ENCODE measurements around the gene ACOT7.
"Not testable (repeated sequence)": the region's sequence is repeated elsewhere in the genome, so short reads cannot be mapped to it uniquely, and the experiment has no call there.

Gene ACOT7

GRCh38 chr1:6396998-6397397 lies 3.4 kb upstream of the ACOT7 start:
- no peak for DNase-seq (ENCODE audit: low spot score)

GRCh38 chr1:6395781-6396244 lies 2.2 kb upstream of the ACOT7 start:
- not testable (repeated sequence) for DNase-seq (ENCODE audit: low spot score)

DNA sequence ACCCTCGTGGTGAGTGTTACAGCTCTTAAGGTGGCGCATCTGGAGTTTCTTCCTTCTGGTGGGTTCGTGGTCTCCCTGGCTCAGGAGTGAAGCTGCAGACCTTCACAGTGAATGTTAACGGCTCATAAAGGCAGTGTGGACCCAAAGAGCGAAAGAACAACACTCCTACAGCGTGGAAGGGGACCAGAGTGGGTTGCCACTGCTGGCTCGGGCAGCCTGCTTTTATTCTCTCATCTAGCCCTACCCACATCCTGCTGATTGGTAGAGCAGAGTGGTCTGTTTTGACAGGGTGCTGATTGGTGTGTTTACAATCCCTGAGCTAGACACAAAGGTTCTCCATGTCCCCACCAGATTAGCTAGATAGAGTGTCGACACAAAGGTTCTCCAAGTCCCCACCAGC lies 1.6 kb upstream of the ACOT7 start:
- not testable (repeated sequence) for DNase-seq (ENCODE audit: low spot score)

DNA sequence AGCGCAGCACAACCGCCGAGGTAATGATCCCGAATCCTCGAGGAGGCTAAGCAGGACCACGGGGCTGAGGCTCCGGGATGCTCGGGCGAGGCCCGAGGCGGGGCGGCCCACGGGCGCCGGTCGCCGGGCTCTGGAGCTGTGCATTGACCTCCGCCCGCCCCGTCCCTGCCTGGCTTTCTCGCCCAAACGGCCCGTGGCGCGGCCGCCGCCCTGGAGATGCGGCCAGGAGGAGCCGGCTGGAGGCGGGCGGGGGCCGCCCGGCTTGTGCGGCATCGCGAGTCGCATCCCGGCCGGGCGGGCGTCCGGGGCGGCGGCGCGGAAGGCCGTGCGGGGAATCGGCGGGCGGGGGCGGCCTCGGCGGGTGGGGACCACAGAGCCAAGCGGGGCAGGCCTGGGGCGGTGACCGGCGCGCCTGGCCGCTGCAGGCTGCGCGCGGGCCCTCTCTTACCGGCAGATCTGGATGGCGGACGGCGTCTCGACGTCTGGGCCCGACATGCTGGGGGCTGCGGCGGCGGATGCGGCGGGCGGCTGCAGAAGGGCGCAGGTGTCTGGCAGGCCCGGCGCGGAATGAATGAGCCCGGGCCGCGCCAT lies 663 bp downstream of the ACOT7 start:
- DNase-seq (ENCODE audit: low spot score) = no peak

DNA sequence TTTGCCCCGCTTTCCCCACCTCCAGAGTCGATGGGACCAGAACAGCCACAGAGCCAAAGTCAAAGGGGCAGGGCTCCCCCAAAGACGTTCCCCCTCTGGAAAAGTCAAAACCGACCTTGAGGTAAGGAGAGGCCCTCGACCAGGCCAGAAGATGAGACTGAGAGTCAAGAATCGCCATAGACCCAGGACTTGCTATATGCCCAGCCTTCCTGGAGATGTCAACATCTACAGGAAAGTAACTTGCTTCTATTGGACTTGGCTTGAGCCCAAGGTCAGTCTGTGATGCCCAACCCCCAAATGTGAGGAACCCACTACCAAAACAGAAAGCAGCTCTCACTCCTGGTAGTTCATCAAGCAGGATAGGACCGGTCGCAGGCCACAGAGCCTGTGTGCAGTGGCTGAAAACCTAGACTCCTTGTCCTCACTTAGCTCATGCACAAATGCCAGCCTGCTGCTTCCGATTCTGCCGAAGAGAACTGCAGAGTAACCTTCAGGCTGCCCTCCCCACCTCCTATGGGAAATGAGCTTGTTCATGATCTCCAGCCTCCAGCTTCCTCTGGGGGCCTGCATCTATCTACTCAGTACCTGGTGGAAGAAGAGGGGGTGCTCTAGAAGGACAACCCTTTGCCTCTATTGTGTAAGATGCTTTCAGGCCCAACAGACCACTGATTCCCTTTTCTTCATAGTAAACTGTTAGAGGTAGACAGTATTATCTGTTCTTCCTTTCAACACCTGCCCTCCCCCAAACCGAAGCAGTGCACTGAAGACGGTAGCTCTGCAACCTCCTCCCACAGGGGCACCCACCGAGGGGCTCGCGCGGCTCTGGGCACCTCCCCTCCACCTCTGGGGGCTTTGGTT lies 1.4 kb downstream of the ACOT7 start:
- peak; percentile 17 for DNase-seq (ENCODE audit: low spot score)

- DNase-seq (ENCODE audit: low spot score) = no peak
Measured at GRCh38 chr1:6389971-6390370, 3.6 kb downstream of the ACOT7 start.

DNA sequence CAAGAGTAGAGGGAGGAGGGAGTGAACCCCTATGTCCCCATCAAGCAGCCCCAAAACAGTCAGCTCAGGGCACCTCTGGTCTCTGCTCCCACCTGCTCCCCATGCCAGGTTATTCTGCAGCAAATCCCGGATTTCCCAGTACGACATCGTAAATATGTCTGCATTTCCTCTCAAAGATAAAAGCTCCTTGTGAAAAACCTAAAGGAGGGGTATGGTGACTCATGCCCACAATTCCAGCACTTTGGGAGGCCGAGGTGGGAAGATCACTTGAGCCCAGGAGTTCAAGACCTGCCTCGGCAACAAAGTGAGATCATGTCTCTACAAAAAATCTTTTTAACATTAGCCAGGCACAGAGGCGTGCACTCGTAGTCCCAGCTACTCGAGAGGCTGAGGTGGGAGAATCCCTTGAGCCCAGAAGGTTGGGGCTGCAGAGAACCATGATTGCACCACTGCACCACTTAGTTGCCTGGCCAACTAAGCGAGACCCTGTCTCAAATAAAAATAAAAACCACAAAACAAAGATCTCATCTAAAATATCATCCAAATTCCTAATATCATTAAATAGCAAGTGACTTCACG lies 7.1 kb downstream of the ACOT7 start:
- DNase-seq (ENCODE audit: low spot score) = no peak

DNA sequence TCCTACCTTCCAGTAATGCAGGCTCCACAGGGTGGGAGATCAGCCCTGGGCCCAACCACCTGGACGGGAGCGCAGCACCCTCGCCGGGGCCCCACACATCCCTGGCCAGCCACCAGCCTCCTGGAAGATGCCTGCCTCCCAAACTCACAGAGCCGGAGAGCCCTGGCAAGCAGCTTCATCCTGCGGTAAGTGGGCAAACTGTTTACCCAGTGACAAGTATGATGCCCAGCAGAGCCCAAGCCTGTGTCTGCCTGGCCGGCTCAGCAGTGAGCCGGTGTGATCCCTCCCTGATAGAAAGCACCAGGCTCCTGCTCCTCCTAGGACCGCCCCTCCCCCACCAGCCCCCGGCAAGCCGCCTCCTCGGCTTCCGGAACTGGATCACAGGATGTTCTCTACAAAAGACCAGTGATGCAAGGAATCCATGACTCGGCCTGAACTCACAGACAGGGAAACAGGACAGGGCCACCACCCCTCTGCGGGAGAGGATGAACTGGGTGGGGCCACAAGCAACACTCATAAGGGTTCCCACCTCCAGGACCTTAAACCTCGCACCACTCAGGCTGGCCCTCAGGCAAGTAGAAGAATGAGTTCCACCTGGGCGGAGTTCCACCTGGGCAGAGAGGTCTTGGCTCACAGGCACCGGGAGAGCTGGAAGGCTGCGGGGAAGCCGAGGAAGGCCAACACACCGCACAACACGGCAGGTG lies 7.9 kb downstream of the ACOT7 start:
- peak; percentile 32 for DNase-seq (ENCODE audit: low spot score)

DNA sequence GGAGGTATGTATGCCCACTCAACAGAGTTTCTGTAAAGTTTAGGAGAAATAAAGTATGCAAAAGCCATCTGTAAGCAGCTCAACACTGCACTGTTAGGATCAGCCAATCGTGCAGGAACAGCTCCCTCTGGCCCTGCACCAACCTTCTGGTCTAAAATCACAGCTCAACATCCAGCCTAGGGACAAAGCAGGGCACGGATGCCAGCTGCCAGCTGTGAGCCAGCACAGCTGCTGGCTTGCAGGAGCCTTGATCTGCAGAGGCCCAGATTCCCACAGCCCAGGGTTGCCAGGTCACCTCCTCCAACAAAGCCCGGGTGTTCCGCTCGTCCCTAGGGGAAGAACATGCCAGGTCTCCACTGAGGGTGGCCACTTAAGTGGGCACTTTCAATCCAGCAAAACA lies 8.6 kb downstream of the ACOT7 start:
- peak; percentile 93 for DNase-seq (ENCODE audit: low spot score)

DNA sequence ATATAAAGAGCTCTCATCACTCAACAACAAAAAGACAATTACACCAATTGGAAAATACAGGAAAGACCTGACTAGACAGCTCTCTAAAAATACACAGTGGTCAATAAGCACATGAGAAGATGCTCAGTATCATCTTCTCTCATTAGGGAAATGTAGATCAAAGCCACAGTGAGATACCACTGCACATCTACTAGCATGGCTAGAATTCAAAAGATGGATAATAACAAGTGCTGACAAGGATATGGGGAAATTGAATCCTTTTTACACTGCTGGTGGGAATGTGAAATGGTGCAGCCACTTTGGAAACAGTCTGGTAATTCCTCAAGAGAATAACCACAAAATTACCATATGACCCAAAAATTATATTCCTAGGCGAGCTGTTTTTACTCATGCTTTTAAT lies 9.4 kb downstream of the ACOT7 start:
- no peak for DNase-seq (ENCODE audit: low spot score)

DNA sequence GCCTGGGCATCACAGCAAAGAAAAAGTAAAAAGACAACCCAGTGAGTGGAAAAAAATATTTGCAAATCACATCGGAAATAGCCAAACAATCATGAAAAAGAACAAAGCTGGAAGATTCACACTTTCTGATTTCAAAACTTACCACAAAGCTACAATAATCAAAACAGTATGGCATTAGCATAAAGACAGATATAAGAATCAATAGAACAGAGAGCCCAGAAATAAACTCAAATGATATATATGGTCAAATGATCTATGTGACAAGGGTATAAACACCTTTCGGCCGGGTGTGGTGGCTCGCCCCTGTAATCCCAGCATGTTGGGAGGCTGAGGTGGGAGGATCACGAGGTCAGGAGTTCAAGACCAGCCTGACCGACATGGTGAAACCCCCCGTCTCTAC lies 13.5 kb downstream of the ACOT7 start:
- DNase-seq (ENCODE audit: low spot score) = no peak

GRCh38 chr1:6378096-6378746 lies 15.3 kb downstream of the ACOT7 start:
- DNase-seq (ENCODE audit: low spot score) = no peak

DNA sequence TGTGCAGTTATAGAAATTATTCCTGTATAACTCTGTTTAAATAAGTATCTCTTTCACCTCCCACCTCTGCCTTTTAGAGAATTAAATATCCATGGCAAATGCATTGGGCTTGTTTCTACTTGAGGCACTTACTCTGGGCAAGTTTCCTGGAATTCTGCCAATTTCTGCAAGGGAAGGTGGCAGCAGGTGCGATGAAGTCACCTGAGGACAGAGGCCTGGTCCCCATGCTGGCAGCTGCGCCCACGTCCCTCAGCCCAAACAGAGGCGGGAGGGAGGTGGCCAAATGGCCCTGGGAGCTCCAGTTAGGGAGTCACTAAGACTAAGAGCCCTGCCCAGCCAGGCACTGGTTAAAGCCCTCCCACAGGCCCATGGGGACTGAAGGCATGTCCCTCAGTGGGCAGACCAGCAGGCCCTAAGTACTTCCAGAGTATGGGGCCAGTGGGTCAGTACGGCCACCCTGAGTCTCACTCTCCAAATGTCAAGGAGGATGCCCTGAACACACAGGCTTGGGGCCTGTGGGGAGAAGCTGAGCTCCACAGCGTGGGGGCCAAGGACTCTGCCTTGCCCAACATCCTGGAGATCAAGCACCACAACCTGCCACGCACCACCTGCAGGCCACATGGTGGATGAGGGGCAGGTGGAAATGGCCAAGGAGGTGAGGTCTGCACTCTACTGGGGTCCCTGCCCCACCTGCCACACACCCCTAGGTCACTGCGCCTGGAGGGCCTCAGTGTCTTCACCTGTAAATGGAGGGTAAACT lies 19.4 kb downstream of the ACOT7 start:
- no peak for DNase-seq (ENCODE audit: low spot score)

DNA sequence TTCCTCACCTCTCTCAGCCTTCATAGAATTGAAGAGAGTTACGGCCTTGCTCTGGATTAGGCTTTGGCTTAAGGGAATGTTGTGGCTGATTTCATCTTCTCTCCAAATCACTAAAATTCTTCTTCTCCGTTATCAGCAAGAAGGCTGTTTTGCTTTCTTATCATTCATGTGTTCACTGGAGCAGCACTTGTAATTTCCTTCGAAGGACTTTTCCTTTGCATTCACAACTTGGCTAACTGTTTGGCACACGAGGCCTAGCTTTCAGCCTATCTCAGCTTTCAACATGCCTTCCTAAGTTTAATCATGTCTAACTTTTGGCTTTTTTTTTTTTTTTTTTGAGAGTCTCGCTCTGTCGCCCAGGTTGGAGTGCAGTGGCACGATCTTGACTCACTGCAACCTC lies 21.3 kb downstream of the ACOT7 start:
- DNase-seq (ENCODE audit: low spot score) = not testable (repeated sequence)

GRCh38 chr1:6370006-6370405 lies 23.6 kb downstream of the ACOT7 start:
- DNase-seq (ENCODE audit: low spot score) = no peak

GRCh38 chr1:6367381-6368012 lies 26.1 kb downstream of the ACOT7 start:
- DNase-seq (ENCODE audit: low spot score) = no peak

DNA sequence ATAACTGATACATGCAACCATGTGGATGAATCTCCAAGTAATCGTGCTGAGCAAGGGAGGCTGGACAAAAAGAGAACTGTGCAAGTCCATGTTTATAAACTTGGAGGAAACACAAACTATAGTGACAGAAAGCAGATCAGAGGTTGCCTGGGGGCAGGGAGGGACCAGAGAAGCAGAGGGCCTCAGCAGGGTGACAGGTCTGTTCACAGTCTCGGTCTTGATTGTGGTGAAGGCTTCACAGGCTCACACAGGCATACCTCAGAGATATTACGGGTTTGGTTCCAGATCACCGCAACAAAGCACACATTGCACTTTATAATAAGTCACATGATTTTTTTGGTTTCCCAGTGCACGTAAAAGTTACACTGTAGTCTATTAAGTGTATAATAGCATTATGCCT lies 28.5 kb downstream of the ACOT7 start:
- DNase-seq (ENCODE audit: low spot score) = no peak

GRCh38 chr1:6363085-6363884 lies 30.3 kb downstream of the ACOT7 start:
- peak; percentile 45 for DNase-seq (ENCODE audit: low spot score)

- DNase-seq (ENCODE audit: low spot score) = no peak
Measured at GRCh38 chr1:6361124-6361775, 32.3 kb downstream of the ACOT7 start.

Data from pons (tissue), 1 donor.